ENCODE data around the gene C19orf67.

Gene C19orf67

GRCh38 chr19:14059652-14060155, 25.9 kb downstream of the C19orf67 start:
- TF ChIP-seq MYC (IDR thresholded peaks at IDR 0.05; ENCODE audit: low read depth, low read length) (no peak), MAX (IDR thresholded peaks at IDR 0.05; ENCODE audit: low read depth, low read length) (peak; percentile 43; the same call in 1 of the 2 replicates)
- no peak for DNase-seq (ENCODE audit: low read depth)

DNA sequence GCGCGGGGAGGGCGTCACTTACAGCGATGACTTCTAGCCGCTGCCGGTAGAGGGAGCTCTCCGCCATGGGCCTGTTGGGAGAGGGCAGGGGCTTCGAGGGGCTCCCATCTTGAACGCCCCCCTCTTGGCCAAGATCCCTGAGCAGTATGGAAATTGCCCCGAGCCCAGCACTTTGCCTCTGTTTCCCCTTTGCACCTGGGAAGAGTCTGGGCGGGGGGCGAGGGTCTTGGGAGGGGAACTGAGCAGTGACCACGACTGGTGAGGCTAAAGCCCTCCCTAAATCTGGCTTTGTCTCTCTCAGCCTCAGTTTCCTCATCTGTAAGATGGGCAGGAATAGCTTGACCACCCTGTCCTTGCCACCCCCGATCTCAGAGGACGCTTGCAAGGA, 26.5 kb downstream of the C19orf67 start:
- no peak for TF ChIP-seq POLR2A (IDR thresholded peaks at IDR 0.05; ENCODE audit: extremely low read depth, insufficient read length)
- peak; percentile 55 for TF ChIP-seq CTCF (IDR thresholded peaks at IDR 0.05; ENCODE audit: low read depth, low read length)
- no peak for DNase-seq (ENCODE audit: low read depth)
- H3K4me3 ChIP-seq (ENCODE audit: low read depth, low read length) = no peak overlapping the region

More at GRCh38 chr19:14059652-14060155, 25.9 kb downstream of the C19orf67 start:
- H3K4me3 ChIP-seq (ENCODE audit: low read depth, low read length) = no peak overlapping the region

DNA sequence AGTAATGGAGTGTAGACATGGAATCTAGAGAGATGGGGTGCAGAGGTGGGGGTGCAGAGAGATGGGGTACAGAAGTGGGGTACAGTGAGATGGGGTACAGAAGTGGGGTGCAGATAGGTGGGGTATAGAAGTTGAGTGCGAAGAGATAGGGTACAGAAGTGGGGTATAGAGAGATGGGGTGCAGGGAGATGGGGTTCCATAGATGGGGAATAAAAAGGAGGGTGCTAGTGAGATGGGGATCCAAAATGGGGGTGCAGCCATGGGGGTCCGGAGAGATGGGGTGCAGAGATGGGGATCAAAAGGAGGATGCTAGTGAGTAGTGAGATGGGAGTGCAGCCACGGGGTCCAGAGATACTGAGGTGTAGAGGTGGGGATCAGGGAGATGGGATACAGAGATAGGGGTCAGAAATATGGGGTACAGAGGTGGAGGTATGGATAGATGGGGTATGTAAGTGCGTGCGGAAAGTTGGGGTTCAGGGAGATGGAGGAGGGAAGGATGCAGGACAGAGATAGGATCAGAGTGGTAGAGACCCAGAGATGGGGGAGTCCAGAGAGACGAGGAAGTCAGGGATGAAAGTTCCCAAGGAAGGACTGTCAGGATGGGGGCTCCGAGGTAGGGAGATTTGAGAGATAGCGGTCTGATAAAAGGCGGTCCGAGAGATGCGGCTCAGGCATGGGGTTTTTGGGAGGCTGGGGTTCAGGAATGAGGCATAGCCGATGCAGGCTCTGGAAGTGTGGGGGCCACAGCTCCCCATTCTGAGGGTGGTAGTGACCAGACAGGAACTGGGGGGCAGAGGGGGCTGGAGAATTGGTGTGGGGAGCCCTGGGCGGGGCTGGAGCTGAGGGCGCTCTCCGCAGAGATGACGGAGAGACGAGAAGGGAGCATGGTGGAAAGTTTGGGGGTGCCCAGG, 27.1 kb downstream of the C19orf67 start:
- TF ChIP-seq MAX (IDR thresholded peaks at IDR 0.05; ENCODE audit: low read depth, low read length) (no peak), CTCF (IDR thresholded peaks at IDR 0.05; ENCODE audit: low read depth, low read length) (no peak), MYC (IDR thresholded peaks at IDR 0.05; ENCODE audit: low read depth, low read length) (no peak)
- no peak overlapping the region for H3K4me3 ChIP-seq (ENCODE audit: low read depth, low read length)
- no peak for DNase-seq (ENCODE audit: low read depth)

- no peak overlapping the region for H3K4me3 ChIP-seq (ENCODE audit: low read depth, low read length)
- DNase-seq (ENCODE audit: low read depth) = no peak
These were observed 28.7 kb downstream of the C19orf67 start for GRCh38 chr19:14056741-14057356.

DNA sequence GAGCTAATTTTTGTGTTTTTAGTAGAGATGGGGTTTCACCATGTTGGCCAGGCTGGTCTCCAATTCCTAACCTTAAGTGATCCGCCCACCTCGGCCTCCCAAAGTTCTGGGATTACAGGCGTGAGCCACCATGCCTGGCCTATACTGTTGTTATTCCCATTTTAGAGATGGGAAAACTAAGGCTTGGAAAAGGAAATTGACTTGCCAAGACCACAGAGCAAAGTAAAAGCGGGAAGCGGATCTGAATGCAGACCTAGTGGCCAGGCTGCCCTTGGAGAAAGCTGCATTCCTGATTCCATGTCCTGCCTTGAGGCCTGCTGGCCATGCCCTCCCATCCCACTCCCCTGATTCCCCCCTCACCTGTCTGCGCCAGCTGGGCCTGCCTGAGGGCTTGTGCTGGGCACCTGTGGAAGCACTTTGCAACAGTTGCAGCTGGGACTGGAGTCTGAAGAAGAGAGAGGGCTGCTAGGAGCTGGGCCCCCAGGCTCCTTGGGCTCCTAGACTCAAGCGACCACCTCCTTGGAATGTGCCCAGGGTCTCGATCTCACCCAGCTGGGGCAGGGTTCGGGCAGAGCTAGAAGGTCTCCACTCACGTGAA, 29.4 kb downstream of the C19orf67 start:
- DNase-seq (ENCODE audit: low read depth) = no peak

More at GRCh38 chr19:14056741-14057356, 28.7 kb downstream of the C19orf67 start:
- TF ChIP-seq MYC (IDR thresholded peaks at IDR 0.05; ENCODE audit: low read depth, low read length) (no peak), CTCF (IDR thresholded peaks at IDR 0.05; ENCODE audit: low read depth, low read length) (no peak), POLR2A (IDR thresholded peaks at IDR 0.05; ENCODE audit: extremely low read depth, insufficient read length) (no peak), MAX (IDR thresholded peaks at IDR 0.05; ENCODE audit: low read depth, low read length) (no peak)

More for the DNA sequence above, 29.4 kb downstream of the C19orf67 start:
- TF ChIP-seq MAX (IDR thresholded peaks at IDR 0.05; ENCODE audit: low read depth, low read length) (no peak), POLR2A (IDR thresholded peaks at IDR 0.05; ENCODE audit: extremely low read depth, insufficient read length) (no peak), CTCF (IDR thresholded peaks at IDR 0.05; ENCODE audit: low read depth, low read length) (no peak), MYC (IDR thresholded peaks at IDR 0.05; ENCODE audit: low read depth, low read length) (no peak)
- H3K4me3 ChIP-seq (ENCODE audit: low read depth, low read length) = no peak overlapping the region
